RPMI7951 (cell line): ENCODE results near the gene LRRC32. TPM values are rescaled to one million over a fixed set of nuclear protein-coding genes. Genes with fewer than 3 reads are reported as not detected.

Experiments
- DNase-seq: peaks from one replicate; pipeline ENCODE4 v3.0.0-alpha.2; 2012; ENCODE audit warnings: low read depth
- total RNA-seq: library from RNA; depleted of rRNA; stranded (reverse); fragments of >200 nt; shearing (Covaris generic); gene quantifications from 2 replicates; pipeline ENCODE4 v1.2.3, GENCODE V29; 2014; rRNA removed

The LRRC32 gene, protein sequence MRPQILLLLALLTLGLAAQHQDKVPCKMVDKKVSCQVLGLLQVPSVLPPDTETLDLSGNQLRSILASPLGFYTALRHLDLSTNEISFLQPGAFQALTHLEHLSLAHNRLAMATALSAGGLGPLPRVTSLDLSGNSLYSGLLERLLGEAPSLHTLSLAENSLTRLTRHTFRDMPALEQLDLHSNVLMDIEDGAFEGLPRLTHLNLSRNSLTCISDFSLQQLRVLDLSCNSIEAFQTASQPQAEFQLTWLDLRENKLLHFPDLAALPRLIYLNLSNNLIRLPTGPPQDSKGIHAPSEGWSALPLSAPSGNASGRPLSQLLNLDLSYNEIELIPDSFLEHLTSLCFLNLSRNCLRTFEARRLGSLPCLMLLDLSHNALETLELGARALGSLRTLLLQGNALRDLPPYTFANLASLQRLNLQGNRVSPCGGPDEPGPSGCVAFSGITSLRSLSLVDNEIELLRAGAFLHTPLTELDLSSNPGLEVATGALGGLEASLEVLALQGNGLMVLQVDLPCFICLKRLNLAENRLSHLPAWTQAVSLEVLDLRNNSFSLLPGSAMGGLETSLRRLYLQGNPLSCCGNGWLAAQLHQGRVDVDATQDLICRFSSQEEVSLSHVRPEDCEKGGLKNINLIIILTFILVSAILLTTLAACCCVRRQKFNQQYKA
- total RNA-seq: 13.4 and 13.6 TPM in 2 replicates

GRCh38 chr11:76670485-76671236 lies at the start of gene LRRC32:
TSS of gene LRRC32 (minus strand) at chr11:76670747. CDS start at chr11:76665954, 4,793 bp downstream.
- no peak for DNase-seq

GRCh38 chr11:76719686-76720085 lies 49.1 kb upstream of the LRRC32 start:
- no peak for DNase-seq

- no peak for DNase-seq
These were observed 48.7 kb upstream of the LRRC32 start for GRCh38 chr11:76719281-76719680.

DNA sequence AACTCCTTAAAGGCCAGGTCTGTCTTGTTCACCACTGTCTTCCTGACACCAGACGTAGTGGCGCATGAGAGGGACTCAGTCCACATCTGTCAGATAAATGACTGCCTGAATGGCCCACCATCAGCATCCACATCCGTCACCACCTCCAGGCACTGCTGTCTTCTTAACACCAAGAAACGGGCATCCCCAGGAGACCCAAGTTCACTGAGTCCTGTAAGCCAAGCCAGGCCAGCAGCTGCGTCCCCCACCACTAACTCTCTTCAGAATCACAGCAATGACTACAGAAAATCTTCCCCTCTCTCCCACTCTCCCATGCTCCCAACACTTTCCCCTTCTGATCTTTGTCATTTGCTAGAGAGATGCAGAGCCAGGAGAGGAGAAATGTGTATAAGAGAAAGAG lies 47.3 kb upstream of the LRRC32 start:
- no peak for DNase-seq

DNA sequence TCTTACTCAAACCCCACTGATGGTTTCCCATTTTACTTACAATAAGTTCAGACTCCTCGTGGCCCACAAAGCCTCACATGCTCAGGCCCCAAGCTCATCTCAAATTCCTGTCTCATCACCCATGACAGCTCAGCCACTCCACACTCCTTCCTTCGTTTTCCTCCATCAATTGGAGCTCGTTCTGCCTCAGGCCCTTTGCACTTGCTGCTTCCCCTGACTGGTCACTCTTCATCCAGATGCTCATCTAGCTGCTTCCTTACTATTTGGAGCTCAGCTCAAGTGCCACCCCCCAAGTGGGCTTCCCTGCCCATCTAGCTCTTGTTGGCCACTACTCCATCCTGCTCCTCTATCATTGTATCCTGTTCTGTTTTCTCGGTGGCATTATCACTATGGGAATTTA lies 46.8 kb upstream of the LRRC32 start:
- DNase-seq: no peak

GRCh38 chr11:76716268-76716667 lies 45.7 kb upstream of the LRRC32 start:
- DNase-seq: no peak

DNA sequence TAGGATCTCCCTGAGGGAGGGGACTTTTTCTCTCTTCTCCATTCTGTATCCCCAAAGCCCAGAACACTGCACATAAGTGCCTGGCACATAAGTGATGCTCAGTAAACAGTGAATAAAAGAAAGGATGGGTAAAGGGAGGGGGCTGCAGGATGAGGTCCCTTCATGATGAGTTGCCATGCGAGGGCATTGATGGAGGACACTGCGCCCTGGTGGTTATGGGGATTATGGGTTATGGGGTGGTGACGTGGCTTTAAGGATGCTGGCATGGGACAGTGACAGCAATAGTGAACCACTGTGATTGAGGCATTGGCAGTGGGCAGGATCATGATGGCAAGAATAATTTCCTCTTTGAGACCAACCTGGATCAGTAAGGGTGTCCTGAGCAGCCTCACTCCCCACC lies 43.9 kb upstream of the LRRC32 start:
- DNase-seq: no peak

GRCh38 chr11:76713499-76713898 lies 43.0 kb upstream of the LRRC32 start:
- DNase-seq: no peak

DNA sequence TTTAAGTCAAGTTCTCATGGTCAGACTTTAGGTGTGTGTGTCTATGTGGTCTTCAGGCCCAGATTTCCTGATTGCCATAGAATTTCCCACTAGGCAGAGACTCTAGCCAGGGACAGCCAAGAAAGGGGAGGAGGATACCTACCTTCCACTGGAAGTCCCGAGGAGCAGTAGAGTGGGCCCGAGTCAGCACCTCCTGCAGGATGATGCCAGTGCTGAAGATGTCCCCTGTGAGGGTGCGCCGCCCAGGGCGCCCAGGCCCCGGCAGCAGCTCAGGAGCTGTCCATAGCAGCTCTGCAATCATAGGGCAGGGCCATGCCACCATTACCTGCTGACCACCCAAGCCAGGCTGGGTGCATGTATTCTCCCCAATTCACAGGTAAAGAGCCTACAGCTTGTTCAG lies 41.6 kb upstream of the LRRC32 start:
- no peak for DNase-seq

GRCh38 chr11:76709756-76710155 lies 39.2 kb upstream of the LRRC32 start:
- DNase-seq: no peak

DNA sequence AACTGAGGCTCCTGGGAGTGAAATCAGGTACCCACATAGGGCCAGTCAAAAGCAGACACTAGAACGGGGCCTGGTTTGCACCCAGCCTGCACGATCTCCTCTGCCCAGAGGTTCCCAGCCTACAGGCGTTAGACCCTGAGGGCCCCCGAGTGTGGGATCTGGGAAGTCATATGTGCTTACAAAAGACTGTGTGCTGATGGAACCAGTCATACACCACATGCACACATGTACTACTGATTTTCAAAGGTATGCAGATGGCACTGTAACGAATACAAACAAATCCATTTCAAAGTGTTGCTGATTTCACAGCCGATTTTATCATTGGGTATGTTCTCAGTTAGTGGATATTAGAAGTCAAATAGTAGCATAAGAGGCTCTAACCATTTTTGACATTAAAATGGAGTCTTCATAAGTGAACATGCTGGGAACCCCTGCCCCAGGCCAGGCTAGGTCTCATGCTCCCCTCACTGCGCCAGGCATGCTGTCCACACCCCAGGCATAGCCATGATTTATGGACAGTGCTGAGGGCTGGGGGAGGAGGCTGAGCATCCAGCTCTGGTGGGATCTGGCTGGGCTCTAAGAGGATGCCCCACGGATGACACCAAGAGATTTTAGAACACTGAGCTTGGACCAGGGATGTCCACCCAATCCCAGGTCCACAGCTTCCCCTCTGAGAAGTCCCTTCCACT lies 38.6 kb upstream of the LRRC32 start:
- DNase-seq: no peak

DNA sequence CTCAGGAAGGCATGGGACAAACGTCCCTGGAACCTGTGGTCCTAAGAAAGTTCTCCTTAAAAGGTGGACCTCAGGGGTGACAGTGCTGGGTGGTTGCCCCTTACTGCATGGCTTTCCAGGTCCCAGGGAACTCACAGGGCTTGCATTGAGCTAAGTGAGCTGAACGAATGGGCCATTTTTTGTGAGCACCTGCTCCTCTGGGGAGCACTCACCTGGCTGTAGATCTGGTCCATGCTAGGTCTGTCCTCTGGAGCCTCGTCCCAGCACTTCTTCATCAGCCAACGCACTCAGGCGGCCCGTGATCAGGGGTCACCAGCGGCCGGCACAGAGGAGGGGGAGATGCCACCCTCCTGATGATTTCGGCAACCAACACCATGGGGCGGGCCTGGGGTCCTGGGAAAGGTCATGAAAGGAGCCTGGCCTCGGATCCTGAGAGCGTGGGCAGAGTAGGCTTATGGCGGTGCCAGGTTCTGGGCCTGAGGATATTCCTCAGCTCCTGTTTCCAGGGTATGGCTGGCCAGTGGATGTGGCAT lies 36.8 kb upstream of the LRRC32 start:
- DNase-seq: no peak

GRCh38 chr11:76706667-76707066 lies 36.1 kb upstream of the LRRC32 start:
- no peak for DNase-seq

GRCh38 chr11:76705826-76706225 lies 35.3 kb upstream of the LRRC32 start:
- DNase-seq: no peak

- DNase-seq: no peak
These were observed 33.8 kb upstream of the LRRC32 start for GRCh38 chr11:76704171-76704948.

- no peak for DNase-seq
These were observed 33.2 kb upstream of the LRRC32 start for GRCh38 chr11:76703707-76704106.

DNA sequence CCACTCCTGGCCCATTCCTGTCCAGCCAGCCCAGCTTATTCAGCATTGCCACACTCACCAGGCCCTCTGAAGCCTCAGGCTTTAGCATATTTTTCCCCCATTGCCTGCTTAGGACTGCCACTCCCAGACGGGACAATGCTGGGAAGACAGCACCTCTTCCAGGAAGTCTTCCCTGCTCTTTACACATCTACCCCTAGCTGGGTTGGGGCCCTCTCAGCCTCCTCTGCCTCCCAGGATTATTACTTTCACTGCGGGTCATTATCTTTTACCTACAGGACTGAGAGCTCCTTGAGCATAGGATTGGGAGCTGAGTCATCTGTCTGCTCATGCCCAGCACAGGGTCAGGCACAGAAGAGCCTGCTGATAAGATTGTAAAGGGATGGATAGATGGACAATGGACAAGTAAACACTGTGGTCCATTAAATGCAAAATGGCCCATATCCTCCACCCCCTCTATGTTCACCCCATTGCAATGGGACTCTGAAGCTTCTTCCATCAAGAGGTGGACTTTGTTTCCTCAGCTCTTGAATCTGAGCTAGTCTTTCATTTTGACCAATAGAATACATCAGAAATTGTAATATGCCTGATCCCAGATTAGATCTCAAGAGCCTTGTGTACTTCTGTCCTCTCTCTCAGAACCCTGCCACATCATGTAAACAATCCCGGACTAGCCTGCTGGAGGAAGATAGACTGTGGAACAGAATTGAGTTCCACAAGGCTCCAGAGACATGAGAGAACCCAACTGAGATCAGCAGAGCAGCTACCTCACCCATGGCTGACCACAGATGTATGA lies 32.0 kb upstream of the LRRC32 start:
- peak; percentile 41 for DNase-seq

DNA sequence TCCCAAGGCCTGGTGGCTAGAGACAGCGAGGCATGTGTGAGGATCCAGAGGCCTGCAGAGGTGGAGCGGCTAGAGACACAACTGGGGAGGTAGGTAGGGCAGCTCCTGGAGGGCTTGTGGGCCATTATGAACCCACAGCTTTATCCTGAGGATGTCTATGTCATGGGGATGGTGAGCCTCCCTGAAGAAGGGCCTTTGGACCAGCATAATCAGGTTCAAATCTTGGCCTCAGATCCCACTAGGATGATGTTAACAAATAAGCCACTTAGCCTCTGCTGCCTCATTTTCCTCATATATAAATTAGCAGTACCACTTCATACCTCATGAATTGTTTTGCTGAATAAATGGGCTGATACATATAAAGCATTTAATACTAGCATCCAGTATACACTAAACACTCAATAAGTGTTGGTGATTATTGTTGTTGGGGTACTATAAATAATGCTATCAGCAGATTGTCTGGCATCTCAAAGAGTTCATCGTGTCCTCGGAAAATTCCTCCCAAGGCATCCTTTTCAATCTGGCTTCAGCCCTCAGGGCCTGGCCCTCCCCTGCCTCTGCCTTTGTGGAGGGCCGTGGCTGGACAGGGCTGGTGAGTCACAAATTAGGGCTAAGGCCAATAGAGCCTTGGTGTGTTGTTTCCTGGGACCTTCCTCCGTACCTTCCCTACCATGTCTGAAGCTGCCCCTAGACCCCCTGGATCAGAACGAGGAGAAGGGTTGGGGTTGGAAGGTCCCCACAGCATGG lies 30.9 kb upstream of the LRRC32 start:
- peak; percentile 94 for DNase-seq
